OCI-LY1 (cell line): Measurements from ENCODE around the gene TRAK1.
A peak's percentile ranks its signal among the peaks of the same experiment; 100 is the strongest.

ENCODE experiments used
- H2AFZ ChIP-seq: fragments of 200-600 bp; sonication (generic), shearing (Covaris generic); 2 replicates; pipeline ENCODE4 v1.6.0; 2014; ENCODE audit warnings: antibody characterized with exemption, mild to moderate bottlenecking, low read length
- H3F3A ChIP-seq: fragments of 200-600 bp; sonication (generic), shearing (Covaris generic); 2 replicates; pipeline ENCODE4 v1.6.0; 2014; ENCODE audit warnings: mild to moderate bottlenecking, antibody characterized with exemption, low read length, moderate library complexity; ENCODE audit not compliant: insufficient read depth
- H3K27ac ChIP-seq: fragments of 200-600 bp; sonication (generic); 2 replicates; pipeline ENCODE4 v1.5.1; 2014; ENCODE audit warnings: low read length, mixed run types, mild to moderate bottlenecking, low read depth; ENCODE audit not compliant: poor library complexity, severe bottlenecking
- H3K27me3 ChIP-seq: fragments of 200-600 bp; sonication (generic); 2 replicates; pipeline ENCODE4 v1.6.0; 2014; ENCODE audit warnings: antibody characterized with exemption, mild to moderate bottlenecking, low read length, moderate library complexity; ENCODE audit not compliant: insufficient read depth
- H3K36me3 ChIP-seq: fragments of 200-600 bp; sonication (generic); 2 replicates; pipeline ENCODE4 v1.6.1; 2014; ENCODE audit warnings: mild to moderate bottlenecking, antibody characterized with exemption, low read length, moderate library complexity, mixed read lengths; ENCODE audit not compliant: insufficient read depth
- H3K4me1 ChIP-seq: fragments of 200-600 bp; sonication (generic); 2 replicates; pipeline ENCODE4 v1.5.1; 2014; ENCODE audit warnings: mild to moderate bottlenecking, low read length, moderate library complexity; ENCODE audit not compliant: insufficient read depth, severe bottlenecking
- H3K4me2 ChIP-seq: fragments of 200-600 bp; sonication (generic), shearing (Covaris generic); 2 replicates; pipeline ENCODE4 v1.6.1; 2014; ENCODE audit warnings: low read length
- H3K4me3 ChIP-seq: fragments of 200-600 bp; sonication (generic); 2 replicates; pipeline ENCODE4 v1.5.1; 2014; ENCODE audit warnings: low read length, low read depth, mild to moderate bottlenecking, mixed read lengths; ENCODE audit not compliant: poor library complexity, severe bottlenecking
- H3K79me2 ChIP-seq: fragments of 200-600 bp; shearing (Covaris generic); 2 replicates; pipeline ENCODE4 v1.6.1; 2016; ENCODE audit warnings: mixed run types, low read length, mixed read lengths; ENCODE audit not compliant: insufficient read depth
- H3K9ac ChIP-seq: fragments of 200-600 bp; sonication (generic), shearing (Covaris generic); 2 replicates; pipeline ENCODE4 v1.6.1; 2014; ENCODE audit warnings: mild to moderate bottlenecking, low read length, mixed read lengths
- H3K9me2 ChIP-seq: fragments of 200-600 bp; sonication (generic), shearing (Covaris generic); 2 replicates; pipeline ENCODE4 v1.6.1; 2014; ENCODE audit warnings: low read depth, mild to moderate bottlenecking, low read length, mixed read lengths
- H3K9me3 ChIP-seq: fragments of 200-600 bp; shearing (Covaris generic); 2 replicates; pipeline ENCODE4 v1.6.1; 2014; ENCODE audit warnings: low read length, mixed read lengths
- H4K20me1 ChIP-seq: fragments of 200-600 bp; sonication (generic), shearing (Covaris generic); 2 replicates; pipeline ENCODE4 v1.6.0; 2016; ENCODE audit warnings: mild to moderate bottlenecking, low read length; ENCODE audit not compliant: insufficient read depth
- CTCF ChIP-seq: fragments of 200-600 bp; sonication (generic), shearing (Covaris generic); IDR thresholded peaks from 2 replicates; pipeline ENCODE4 v1.5.1; 2017; ENCODE audit warnings: mild to moderate bottlenecking, antibody characterized with exemption, low read length, moderate library complexity, mixed read lengths
- EZH2 ChIP-seq: fragments of 200-600 bp; sonication (generic), shearing (Covaris generic); IDR thresholded peaks from 2 replicates; pipeline ENCODE4 v1.8.0; 2017; ENCODE audit warnings: borderline replicate concordance, mixed run types, mild to moderate bottlenecking, antibody characterized with exemption, low read length, moderate library complexity, mixed read lengths

Gene TRAK1

DNA sequence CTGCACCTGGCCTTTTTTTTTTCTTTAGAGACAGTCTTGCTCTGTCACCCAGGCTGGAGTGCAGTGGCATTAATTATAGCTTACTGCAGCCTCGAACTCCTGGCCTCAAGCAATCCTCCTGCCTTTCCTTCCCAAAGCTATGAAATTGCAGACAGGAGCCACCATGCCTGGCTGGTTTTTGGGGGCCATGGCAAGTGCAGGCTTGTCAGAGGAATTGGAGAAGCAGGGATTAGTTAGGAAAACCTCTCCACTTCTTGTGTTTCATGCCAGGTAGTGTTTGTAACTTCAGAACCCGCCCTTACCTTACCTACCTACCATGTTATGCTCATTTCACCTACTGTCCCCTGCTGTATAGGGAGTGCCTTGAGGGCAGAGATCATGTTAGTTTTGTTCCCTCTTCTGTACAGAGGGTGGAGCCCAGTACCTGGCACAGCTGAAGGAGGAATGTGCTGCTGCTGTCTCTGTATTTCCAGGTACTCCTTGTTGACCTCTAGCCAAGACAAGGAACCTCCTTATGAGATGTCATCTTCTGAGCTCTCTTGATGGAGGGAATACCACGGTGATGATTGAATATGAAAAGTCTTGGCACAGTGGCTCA, 43.8 kb downstream of the TRAK1 start:
- Histone ChIP-seq H2AFZ (no peak overlapping the region), H3K79me2 (peaks cover 11% of the 10 kb centered on the region; the same call in 1 of the 2 replicates), H3K4me2 (no peak overlapping the region), H3K9ac (no peak overlapping the region), H4K20me1 (no peaks in the 10 kb centered on the region), H3K4me1 (peaks cover 28% of the 10 kb centered on the region), H3K27me3 (no peaks in the 10 kb centered on the region), H3F3A (no peaks in the 10 kb centered on the region), H3K36me3 (peaks cover 12% of the 10 kb centered on the region; the same call in 1 of the 2 replicates), H3K27ac (peak overlapping the region; percentile 49), H3K9me3 (no peaks in the 10 kb centered on the region), H3K4me3 (no peak overlapping the region), H3K9me2 (no peaks in the 10 kb centered on the region)
- no peak for TF ChIP-seq CTCF
- no peak for TF ChIP-seq EZH2

DNA sequence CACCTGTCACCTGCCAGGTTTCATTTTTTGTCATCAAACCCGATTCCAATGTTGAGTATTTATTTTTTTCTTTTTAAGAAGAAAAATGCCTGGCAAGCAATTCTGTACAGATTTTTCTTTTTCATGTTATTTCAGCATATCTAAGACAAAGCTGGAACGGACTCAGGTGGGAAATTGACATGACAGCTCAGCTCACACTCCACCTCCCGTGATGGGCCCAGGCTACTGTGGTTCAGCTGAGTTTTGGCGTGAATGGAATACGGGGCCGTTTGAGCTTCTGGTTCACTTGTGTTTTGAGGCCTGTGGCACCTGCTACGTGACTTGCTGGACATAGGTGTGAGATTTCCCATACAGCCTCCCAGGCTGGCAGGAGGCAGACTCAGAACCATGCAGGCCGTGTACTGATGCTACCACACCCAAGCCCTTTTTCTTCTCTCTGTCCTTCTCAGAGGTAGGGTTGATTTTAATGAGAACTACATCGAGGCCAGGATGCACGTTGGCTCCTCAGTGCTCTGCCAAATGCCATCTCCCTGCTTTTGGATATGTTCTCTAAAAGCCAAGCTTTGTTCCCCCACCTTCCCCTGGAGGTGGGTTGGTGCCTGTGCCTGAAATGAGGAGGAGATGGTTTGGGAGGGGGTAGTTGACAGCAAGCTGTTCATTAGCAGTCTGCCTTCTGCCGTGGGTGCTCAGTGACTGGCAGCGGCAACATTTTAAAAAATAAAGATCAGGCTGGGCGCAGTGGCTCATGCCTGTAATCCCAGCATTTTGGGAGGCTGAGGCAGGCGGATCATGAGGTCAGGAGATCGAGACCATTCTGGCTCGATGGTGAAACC, 48.7 kb downstream of the TRAK1 start:
- H3K79me2 ChIP-seq = peaks cover 28% of the 10 kb centered on the region

DNA sequence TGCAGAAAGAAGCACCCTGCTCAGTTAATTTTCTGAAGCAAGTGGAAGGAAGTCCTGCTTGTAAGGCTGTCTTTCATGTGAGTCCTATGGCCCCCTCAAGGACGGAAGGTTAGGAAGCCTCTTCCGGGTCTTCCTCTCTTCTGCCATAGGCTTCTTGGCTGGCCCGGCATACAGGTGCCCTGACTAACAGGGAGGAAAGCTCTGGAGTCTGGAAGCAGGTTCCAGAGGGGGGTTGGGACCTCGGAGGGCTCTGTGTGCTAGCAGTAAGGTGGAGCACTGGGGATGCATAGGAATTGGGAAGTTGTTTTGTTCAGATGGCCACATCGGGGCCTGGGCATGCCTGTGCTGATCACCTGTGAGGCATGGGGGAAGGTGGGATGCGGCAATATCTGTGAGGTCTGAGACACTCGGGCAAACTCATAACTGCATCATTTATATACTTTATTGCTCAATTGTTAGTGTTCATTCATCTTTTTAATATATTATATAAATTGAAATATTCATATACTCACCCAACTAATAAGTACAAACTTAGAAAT, 49.6 kb downstream of the TRAK1 start:
- Histone ChIP-seq H3K27me3 (no peaks in the 10 kb centered on the region), H3F3A (no peaks in the 10 kb centered on the region), H3K36me3 (no peaks in the 10 kb centered on the region; the same call in 1 of the 2 replicates), H3K9ac (peak overlapping the region; percentile 28; the same call in 1 of the 2 replicates), H3K27ac (peak overlapping the region; percentile 56), H3K4me3 (no peak overlapping the region), H3K4me2 (peak overlapping the region; percentile 47; the same call in 1 of the 2 replicates), H4K20me1 (no peaks in the 10 kb centered on the region), H3K9me2 (no peaks in the 10 kb centered on the region), H3K4me1 (peaks cover 34% of the 10 kb centered on the region), H2AFZ (no peak overlapping the region), H3K79me2 (peaks cover 29% of the 10 kb centered on the region), H3K9me3 (no peaks in the 10 kb centered on the region)
- TF ChIP-seq EZH2 (no peak), CTCF (no peak)

More for the DNA sequence above, 48.7 kb downstream of the TRAK1 start:
- no peak overlapping the region for H3K4me3 ChIP-seq
- no peaks in the 10 kb centered on the region for H3K9me3 ChIP-seq
- H3F3A ChIP-seq = no peaks in the 10 kb centered on the region
- no peaks in the 10 kb centered on the region for H3K27me3 ChIP-seq
- H3K9ac ChIP-seq = peak overlapping the region; percentile 3; the same call in 1 of the 2 replicates
- H3K4me1 ChIP-seq = peaks cover 34% of the 10 kb centered on the region
- peak overlapping the region; percentile 47; the same call in 1 of the 2 replicates for H3K4me2 ChIP-seq
- H2AFZ ChIP-seq = no peak overlapping the region
- no peaks in the 10 kb centered on the region for H4K20me1 ChIP-seq
- H3K27ac ChIP-seq = peak overlapping the region; percentile 56
- TF ChIP-seq CTCF (no peak), EZH2 (no peak)
- peaks cover 3% of the 10 kb centered on the region; the same call in 1 of the 2 replicates for H3K36me3 ChIP-seq
- no peaks in the 10 kb centered on the region for H3K9me2 ChIP-seq
